ENCODE measurements around the gene NEDD4.

- TF ChIP-seq POLR2A (IDR thresholded peaks at IDR 0.05), result no peak
- TF ChIP-seq POLR2AphosphoS5 (IDR thresholded peaks at IDR 0.05), result no peak
These were observed 33.5 kb downstream of the NEDD4 start for GRCh38 chr15:55959744-55960447.
